Fibroblast of skin of back (primary cell): Measurements from ENCODE around the gene CBLIF. TPM values are rescaled to one million over a fixed set of nuclear protein-coding genes. Genes with fewer than 3 reads are reported as not detected.
"Not testable (repeated sequence)": the region's sequence is repeated elsewhere in the genome, so short reads cannot be mapped to it uniquely, and the experiment has no call there.

ENCODE experiments used
- DNase-seq: peaks from one replicate; pipeline ENCODE4 v3.0.0-alpha.2; 2013
- polyA plus RNA-seq, 2 experiments: library from polyadenylated mRNA; unstranded; fragments of 120-200 nt; gene quantifications; one replicate each; pipeline ENCODE4 v1.2.1, GENCODE V29; 2013; ENCODE audit not compliant: insufficient read length in 2 of 2

Gene CBLIF
- not detected for polyA plus RNA-seq (2013, experiment 1 of 2; ENCODE audit: insufficient read length)
- not detected for polyA plus RNA-seq (2013, experiment 2 of 2; ENCODE audit: insufficient read length)

- DNase-seq, result no peak
These were observed at the start of gene CBLIF for GRCh38 chr11:59845399-59845798. Gene CBLIF (minus strand): TSS chr11:59845499. CDS start chr11:59845453, 46 bp downstream.

DNA sequence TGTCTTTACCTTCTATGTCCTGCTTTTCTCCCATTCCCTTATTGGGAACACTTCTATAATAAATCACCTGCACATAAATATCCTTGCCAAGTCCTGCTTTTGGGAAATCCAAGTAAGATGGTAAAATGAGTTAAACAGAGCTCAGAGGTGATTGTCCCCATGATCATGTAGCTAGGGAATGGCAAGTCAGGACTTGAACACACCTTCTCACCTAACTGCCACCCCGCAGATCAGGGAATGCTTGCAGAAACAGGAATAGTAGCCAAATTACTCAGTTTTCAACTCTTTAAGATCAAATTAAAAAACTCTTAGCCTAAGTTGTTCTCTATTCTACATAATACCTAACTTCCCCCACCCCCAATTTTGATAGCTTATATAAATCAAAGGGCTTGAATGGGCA is 49.3 kb upstream of the CBLIF start:
- DNase-seq, result no peak

GRCh38 chr11:59891781-59892181 is 46.5 kb upstream of the CBLIF start:
- no peak for DNase-seq

GRCh38 chr11:59887156-59887555 is 41.9 kb upstream of the CBLIF start:
- not testable (repeated sequence) for DNase-seq

- DNase-seq, result no peak
These were observed 38.3 kb upstream of the CBLIF start for GRCh38 chr11:59883597-59883996.

GRCh38 chr11:59879567-59879966 is 34.3 kb upstream of the CBLIF start:
- no peak for DNase-seq

DNA sequence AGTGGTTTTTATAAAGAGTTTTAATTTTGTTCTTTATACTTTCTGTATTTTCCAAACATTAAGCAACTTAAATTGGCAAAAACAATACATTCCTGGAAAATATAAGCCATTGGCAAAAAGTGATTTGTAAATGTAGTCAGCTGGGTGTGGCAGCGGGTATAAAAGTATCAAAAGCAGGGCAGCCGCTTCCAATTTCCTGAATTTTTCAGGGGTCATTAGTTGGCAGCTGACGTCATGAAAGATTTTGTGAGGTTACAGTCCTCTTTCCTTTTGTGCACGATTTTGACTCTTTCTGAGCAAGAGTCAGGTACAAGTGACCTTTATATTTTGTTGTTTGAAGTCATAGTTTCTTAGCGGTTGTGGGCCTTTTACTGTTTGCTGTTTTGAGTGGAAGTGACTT is 33.3 kb upstream of the CBLIF start, which contains the start of gene OOSP3:
Gene OOSP3 (plus strand): TSS at position 208 of the 400 bp plus-strand sequence. CDS start 27 bp downstream, at position 235.
- DNase-seq, result no peak

DNA sequence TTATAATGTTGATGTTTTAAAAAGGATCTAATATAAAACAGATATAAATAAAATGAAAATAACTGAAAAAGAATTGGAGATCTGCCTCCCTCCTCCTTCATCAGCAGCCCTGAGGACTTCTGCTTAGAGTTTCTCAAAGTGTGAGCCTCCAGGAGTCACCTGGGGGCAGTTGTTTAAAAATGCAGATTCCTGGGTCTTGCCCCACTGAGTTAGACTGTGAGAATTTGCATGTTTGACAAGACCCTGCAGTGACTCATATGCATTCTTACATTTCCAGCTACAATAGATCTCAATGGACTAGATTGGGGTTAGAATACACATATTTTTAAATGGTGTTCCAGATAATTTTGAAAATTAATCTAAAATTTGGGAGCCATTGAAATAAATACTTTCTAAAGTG is 32.5 kb upstream of the CBLIF start:
- no peak for DNase-seq

- DNase-seq, result no peak
These were observed 32.0 kb upstream of the CBLIF start for GRCh38 chr11:59877325-59877724.

DNA sequence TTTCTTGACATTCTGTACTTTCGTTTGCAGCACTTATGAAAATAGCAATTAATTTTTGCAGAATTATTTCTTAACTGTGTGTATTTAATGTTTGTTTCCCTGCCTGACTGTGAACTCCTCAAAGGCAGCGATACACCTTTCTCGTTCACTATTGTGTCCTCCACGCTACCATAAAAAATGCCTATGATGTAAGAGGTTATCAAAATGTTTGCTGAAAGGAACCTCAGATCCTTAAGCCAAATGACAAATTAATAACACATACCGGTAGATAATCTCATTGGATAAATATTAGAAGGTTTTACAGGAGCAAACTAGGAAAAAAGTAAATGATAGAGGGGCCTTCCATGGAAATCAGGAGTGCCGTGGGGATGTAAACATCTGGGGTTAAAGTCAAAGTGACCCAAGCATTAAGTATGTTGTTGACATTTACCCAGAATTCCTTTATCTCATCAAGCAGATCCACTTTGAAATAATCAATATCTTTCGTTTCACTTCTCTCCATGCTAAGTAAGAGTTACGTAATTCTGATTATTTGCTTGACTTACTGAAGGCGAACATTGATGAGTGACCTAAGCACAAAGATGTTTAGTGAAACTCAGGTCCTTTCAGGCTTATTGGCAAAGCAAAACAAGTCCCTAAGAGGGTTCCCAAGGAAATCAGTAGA is 30.7 kb upstream of the CBLIF start:
- DNase-seq, result no peak

DNA sequence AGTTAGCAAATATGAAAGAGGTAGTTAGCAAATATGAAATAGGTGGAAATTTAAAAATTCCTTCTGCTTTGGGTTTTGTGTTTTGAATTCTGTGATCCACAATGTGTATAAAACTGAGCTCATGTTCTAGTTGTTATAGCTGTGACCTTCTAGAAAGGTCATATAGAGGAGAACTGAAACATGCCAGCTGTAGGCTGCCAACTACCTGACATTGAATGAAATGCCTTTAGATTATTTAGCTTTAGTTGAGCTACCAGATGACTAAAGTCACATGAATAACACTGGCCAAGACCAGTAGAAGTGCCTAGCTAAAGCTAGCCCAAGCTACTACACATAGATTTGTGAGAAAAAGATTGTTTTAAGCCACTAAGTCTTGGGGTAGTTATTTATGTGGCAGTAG is 26.8 kb upstream of the CBLIF start:
- DNase-seq, result no peak

- no peak for DNase-seq
These were observed 22.6 kb upstream of the CBLIF start for GRCh38 chr11:59867946-59868345.

- DNase-seq, result no peak
These were observed 21.5 kb upstream of the CBLIF start for GRCh38 chr11:59866836-59867235.

DNA sequence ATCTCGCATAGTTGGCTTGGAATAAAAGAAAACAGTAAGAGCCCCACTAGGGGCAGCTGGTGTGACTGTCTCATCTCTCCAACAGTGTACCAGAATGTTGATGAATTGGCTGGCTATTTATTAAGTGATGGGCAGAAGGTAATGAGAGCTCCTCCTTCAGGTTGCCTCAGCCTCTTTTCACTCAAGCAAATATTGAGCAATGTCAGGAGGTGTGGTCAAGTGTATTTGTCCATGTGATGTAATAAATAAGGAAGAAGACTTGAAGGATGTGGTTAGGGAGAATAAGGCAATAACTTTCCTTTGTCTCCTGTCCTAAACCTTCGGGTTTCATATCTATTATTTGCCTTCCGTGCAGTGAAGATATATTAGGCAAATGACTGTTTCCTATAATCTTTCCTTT is 21.1 kb upstream of the CBLIF start, which contains the start of gene TCN1:
Gene TCN1 (minus strand): TSS at position 91 of the 400 bp plus-strand sequence. CDS start 17 bp downstream, at position 74.
- no peak for DNase-seq

DNA sequence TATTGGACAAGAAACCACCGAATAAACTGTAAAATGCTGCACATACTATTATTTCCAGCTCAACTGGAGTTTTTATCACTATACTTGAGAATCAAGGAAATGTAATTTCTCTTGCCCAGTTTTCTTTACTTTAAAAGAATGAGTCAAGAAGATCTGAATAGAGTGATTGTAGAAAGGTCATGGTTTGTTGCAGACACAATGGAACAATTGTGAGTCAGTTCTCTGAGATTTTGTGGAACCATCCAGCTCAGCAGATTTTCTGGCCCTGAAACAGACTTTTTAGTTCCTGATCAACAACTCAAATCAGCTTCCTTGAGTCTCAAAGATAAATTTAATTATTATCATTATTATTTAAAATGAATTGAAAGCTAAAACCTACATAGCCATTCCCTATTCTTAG is 19.7 kb upstream of the CBLIF start:
- no peak for DNase-seq

GRCh38 chr11:59862252-59862651 is 17.0 kb upstream of the CBLIF start:
- no peak for DNase-seq

GRCh38 chr11:59859673-59860072 is 14.4 kb upstream of the CBLIF start:
- no peak for DNase-seq

GRCh38 chr11:59857439-59858434 is 12.4 kb upstream of the CBLIF start:
- DNase-seq, result no peak

DNA sequence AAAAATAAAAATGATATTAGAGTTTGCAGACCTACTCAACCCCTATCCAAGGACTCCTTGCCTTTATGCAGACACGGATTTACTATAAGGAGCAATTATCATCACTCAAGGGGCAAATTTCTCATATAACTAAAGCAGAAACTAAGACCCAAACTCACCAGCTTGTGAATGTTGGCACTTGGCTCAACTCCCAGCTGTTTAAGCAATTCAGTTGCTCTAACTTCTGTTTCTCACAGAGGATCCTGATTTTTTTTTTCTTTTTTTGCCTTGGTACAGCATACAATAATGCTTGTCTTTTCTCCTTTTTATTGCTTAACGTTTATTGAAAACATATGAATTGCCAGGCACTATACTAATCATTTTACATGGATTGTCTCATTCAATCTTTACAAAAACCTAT is 9.6 kb upstream of the CBLIF start:
- DNase-seq, result no peak

- DNase-seq, result not testable (repeated sequence)
These were observed 6.1 kb upstream of the CBLIF start for GRCh38 chr11:59851416-59851815.

- not testable (repeated sequence) for DNase-seq
These were observed 4.3 kb upstream of the CBLIF start for GRCh38 chr11:59849551-59849950.

DNA sequence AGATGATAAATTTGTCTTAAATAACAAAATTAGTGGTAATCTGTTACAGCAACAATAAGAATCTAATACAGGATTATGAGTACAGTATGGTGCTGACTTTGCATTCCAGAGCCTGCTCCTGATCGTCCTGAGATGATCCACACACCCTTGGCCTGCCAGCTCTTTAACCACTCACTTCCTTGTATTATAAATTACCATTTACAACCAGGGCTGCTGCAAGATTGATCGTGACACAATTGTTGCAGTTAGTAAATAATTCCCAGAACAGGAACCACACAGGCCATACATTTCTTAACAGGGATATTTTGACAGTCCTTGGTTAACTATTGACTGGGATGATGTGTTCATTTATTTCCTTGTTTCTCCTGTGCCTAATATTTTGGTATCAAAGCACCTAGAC is 3.8 kb upstream of the CBLIF start:
- DNase-seq, result no peak

- not testable (repeated sequence) for DNase-seq
These were observed 3.1 kb upstream of the CBLIF start for GRCh38 chr11:59848439-59848838.
